Inflammatory macrophage (primary cell): ENCODE results near the gene SLC38A3.

ENCODE experiments used
- DNase-seq, 2 donors: peaks; one replicate each; pipeline ENCODE4 v3.0.0-alpha.2; 2020 to 2022
- total RNA-seq, 18 experiments: gene quantifications; one replicate each; lab custom pipeline; 2026; ENCODE audit warnings: mixed read lengths in 6 of 18, inconsistent platforms in 2 of 18; lab: John Stamatoyannopoulos, UW

The SLC38A3 gene
- 0 to 0.16 (median 0) reads per million in 18 experiments for total RNA-seq

- no peak for DNase-seq
Measured at GRCh38 chr3:50204804-50205412, at the start of gene SLC38A3. Gene SLC38A3, plus strand, starts transcription at chr3:50205271. Its CDS starts 8,929 bp downstream, at chr3:50214200.

DNA sequence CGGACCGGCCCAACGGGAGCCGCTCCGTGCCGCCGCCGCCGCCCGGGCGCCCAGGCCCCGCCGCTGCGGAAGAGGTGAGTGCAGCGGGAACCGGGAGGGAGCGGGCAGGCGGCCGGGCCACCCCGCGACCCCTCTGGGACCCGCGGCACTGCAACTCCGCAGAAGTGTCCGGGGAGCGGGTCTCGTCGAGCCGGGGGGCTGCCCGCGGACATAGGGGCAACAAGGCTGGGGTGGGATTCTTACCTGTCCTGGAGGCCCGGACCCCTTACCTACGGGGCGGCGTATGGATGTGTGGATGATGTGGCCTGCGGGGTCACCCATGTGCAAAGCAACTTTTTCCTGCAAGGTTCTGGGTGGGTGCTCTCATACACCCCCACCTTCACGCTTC, 49.6 kb upstream of the SLC38A3 start:
- DNase-seq: no peak

- DNase-seq: no peak
Measured at GRCh38 chr3:50155891-50156290, 49.2 kb upstream of the SLC38A3 start.

- no peak for DNase-seq
Measured at GRCh38 chr3:50156549-50157493, 48.2 kb upstream of the SLC38A3 start.

GRCh38 chr3:50157827-50158529, 47.1 kb upstream of the SLC38A3 start:
- DNase-seq: no peak

GRCh38 chr3:50158530-50159146, 46.4 kb upstream of the SLC38A3 start:
- DNase-seq: no peak

GRCh38 chr3:50160561-50160983, 44.5 kb upstream of the SLC38A3 start:
- no peak for DNase-seq

DNA sequence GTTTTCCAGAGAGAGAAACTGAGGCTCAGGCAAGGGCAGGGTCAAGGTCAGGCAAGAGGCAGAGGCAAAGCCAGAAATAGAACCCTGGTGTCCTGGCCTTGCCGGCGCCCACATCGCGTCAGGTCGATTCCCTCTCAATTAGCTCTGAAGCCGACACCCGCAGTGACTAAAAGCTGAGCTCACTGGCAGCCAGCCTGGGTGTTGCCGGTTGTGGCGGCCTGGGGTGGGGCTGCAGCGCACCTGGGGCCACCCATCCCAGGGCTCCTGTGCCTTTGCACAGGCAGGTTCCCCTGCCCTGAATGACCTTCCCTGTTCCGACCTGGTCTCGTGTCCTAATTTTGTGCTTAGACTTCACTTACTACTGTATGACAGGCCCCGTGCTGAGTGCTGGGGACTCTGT, 43.8 kb upstream of the SLC38A3 start:
- DNase-seq: no peak

GRCh38 chr3:50162034-50162883, 42.8 kb upstream of the SLC38A3 start:
- DNase-seq: no peak

DNA sequence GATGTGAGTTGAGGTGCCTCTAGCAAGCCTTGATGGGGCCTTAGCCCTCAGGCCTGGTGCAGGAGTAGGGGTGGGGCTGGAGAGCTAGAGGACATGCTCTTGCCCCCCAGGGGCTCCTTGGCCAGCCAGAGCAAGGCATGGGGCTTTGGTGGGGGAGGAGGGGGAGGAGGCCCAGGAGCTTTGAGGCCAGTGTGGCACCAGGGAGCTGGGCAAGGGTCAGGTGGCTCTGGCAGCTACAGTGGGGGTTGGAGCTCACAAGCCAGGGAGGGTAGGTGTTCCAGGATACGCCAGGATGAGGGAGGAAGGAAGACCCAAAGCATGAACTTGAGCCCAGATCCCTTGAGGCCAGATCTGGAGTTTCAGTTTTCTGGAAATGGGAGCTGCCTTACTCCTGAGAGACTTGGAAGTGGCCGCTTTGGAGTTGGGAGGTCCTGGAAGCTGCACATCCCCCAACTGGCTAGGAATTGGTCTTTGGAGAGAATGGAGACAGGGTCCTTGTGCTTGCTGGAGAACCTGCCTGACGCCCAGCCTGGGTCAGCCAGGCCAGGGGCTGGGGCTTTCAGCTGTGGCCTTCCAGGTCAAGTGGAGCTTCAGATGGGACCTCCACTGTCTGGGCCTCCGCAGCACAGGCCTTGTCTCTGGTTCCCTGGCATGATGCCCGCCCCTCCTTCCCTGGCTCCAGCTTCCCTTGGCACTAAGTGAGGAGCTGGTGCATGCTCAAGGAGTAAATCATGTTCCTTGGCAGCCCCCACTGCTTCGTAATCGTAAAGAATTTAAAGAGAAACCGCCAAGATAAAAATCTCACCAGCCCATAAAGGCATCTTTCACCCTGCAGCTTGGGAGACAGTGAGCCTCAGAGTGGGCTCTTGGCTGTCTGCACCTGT, 41.3 kb upstream of the SLC38A3 start:
- no peak for DNase-seq

- no peak for DNase-seq
Measured at GRCh38 chr3:50164481-50164880, 40.6 kb upstream of the SLC38A3 start.

DNA sequence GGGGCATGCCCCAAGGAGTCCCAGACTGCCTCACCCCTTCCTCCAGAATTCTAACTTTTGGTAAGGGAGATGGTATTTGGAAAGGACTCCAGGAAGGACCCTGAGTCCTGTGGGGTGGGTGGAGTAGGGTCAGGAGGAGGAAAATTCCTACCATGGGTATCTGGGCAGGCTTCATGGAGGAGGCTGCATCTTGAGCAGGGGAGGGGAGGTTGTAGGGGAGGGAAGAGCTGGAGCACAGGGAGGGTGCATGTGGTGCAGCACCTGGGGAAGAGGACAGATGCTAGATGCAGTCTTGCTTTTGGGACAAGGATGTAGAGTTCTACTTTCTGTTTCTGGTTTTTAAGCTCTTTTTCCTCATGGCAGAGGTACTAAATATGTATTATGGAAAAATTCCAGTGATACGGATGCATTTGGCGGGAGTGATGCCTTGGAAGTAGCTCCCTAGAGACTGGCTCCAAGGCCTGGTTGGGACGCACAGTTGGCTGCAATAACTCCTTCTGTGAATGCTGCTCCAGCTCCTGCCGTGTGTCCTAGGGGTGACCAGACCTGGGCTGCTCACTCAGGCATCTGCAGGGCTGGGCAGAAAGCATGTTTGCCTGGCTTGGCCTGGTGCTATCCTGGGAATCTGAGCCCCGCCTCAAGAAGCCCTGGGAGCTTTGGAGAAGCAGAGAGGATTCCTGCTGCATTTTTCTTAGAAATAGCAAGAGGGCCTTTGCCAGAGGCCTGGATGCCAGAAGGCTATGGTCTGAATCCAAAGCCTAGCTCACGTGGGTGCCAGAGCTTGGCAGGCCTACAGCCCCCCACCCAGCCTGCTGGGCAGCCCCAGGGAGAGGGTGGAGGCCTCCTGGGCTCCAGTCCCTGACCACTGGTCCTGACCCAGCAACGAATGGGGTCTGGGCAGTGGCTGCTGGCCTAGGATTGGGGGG, 39.8 kb upstream of the SLC38A3 start:
- DNase-seq: no peak

GRCh38 chr3:50165910-50166538, 39.0 kb upstream of the SLC38A3 start:
- DNase-seq: no peak

GRCh38 chr3:50166620-50167019, 38.5 kb upstream of the SLC38A3 start:
- no peak for DNase-seq

DNA sequence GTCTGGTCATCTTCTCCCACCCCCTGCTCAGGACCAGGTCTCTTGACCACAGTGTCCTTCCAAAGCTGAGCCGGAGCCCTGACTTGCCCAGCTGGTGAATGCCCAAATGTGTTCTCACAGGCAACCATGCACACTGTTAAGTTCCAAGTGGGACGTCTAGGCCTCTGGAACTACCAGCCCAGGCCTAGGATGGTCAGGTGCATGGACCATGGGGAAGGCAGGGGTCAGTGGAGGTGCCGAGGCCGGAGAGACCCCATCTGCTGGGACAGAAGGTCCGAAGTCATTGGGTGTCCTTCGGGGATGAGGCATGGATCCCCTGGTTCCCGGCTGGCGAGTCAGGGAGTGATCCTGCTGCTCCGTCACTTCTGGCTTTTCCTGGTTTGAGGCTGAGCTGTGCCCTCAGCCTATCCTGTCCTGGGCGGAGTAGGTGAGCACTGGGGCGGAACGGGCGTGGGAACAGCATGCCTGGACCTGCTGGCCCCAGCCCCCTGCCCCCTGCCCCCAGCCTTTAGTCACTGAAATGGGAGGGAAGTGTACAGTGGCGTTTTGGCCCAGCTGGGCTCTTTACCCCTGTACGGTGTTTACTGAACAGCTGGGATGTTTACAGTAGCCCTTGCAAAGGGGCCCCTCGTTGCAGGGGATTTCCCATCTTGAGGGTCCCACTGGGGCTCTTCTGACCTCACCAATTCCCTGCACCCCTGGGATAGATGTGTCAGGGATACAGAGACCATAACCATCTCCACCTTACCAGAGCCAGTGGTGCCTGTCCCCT, 37.8 kb upstream of the SLC38A3 start:
- no peak for DNase-seq

GRCh38 chr3:50167841-50168209, 37.2 kb upstream of the SLC38A3 start:
- DNase-seq: no peak

DNA sequence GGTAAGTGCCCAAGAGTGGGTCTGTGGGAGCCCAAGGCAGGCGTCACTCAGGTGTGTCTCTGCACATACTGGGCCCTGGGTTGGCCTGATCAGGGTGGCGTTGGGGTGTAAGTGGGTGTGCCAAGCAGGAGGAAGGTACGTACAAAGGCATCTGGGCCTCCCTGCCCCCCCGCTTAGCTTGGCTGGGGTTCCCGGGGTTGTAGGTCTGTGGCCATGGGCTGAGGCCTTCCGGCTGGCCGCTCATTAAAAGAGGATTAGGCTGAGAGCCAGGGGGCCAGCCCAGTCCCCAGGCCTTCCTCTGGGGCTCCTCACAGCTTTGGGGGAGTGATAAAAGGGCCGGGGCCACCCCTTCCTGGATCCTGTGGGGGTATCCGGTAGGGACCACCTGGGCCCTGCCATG, 36.7 kb upstream of the SLC38A3 start:
- DNase-seq: no peak

DNA sequence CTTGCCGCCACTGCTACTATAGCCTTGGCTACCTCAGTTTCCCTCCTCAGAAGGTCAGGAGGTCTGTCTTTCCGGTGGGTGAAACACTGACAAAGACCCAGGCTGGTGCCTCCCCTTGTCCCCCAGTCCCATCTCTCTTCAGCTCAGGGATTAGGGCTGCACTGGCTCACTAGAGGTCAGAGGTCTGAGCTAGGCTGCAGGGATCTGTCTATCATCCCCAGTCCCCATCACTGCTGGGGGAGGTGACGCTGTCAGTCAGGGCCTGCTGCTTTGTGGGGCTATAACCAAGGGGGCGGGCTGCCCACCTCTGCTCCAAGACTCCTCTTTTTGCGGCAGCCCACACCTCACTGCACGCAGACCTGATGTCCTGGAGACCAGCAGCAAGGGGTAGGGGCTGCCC, 36.3 kb upstream of the SLC38A3 start:
- no peak for DNase-seq
